ENCODE results near the gene ETS2. TPM values are rescaled to one million over a fixed set of nuclear protein-coding genes. Genes with fewer than 3 reads are reported as not detected.

The ETS2 gene
- total and polyA plus RNA-seq, 2 experiments from 2014 or later = 19.5 to 36.8 TPM

GRCh38 chr21:38788275-38788905 lies 17.3 kb upstream of the ETS2 start (continued):
- TF ChIP-seq CTCF (conservative IDR thresholded peaks at IDR 0.05; ENCODE audit: low read depth in 2 of 2) = no peak
- TF ChIP-seq, protein P1, sequence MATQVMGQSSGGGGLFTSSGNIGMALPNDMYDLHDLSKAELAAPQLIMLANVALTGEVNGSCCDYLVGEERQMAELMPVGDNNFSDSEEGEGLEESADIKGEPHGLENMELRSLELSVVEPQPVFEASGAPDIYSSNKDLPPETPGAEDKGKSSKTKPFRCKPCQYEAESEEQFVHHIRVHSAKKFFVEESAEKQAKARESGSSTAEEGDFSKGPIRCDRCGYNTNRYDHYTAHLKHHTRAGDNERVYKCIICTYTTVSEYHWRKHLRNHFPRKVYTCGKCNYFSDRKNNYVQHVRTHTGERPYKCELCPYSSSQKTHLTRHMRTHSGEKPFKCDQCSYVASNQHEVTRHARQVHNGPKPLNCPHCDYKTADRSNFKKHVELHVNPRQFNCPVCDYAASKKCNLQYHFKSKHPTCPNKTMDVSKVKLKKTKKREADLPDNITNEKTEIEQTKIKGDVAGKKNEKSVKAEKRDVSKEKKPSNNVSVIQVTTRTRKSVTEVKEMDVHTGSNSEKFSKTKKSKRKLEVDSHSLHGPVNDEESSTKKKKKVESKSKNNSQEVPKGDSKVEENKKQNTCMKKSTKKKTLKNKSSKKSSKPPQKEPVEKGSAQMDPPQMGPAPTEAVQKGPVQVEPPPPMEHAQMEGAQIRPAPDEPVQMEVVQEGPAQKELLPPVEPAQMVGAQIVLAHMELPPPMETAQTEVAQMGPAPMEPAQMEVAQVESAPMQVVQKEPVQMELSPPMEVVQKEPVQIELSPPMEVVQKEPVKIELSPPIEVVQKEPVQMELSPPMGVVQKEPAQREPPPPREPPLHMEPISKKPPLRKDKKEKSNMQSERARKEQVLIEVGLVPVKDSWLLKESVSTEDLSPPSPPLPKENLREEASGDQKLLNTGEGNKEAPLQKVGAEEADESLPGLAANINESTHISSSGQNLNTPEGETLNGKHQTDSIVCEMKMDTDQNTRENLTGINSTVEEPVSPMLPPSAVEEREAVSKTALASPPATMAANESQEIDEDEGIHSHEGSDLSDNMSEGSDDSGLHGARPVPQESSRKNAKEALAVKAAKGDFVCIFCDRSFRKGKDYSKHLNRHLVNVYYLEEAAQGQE (IDR thresholded peaks at IDR 0.05; ENCODE audit: unreplicated experiment) = no peak
- TF ChIP-seq POLR2AphosphoS5 (IDR thresholded peaks at IDR 0.05; ENCODE audit: low read depth) = no peak

DNA sequence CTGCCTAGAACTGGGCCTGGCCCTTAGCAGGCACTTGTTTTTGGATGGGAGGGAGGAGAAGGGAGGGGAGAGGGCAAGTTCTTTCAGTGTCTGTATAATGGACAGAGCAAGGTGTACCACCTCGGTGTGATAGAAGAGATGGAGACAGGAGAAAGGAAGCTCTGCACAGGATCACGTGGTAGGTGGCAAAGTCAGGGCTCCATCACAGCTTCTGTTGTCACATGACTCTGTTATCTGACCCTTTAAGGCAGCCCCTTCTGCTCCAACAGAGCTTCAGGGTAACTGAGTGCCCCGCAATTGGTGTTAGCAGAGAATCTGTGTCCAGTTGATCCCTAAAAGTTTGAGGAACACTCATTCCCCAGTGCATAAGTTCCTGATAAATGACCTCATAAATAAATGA lies 16.5 kb upstream of the ETS2 start:
- Mint-ChIP-seq H3K27me3 (ENCODE audit: insufficient read depth, low read depth, poor library complexity) (no peaks in the 10 kb centered on the region), H3K4me1 (peaks cover 24% of the 10 kb centered on the region), H3K4me3 (no peak overlapping the region), H3K27ac (no peak overlapping the region), H3K9me3 (no peaks in the 10 kb centered on the region), H3K36me3 (ENCODE audit: low read depth) (no peaks in the 10 kb centered on the region)
- no peak overlapping the region for H3K27ac ChIP-seq (ENCODE audit: low read depth)
- no peaks in the 10 kb centered on the region for H4K20me1 ChIP-seq (replicated peaks; ENCODE audit: insufficient read depth)
- H3F3A ChIP-seq (replicated peaks; ENCODE audit: low read depth) = no peaks in the 10 kb centered on the region
- no peaks in the 10 kb centered on the region for H3K79me2 ChIP-seq (replicated peaks; ENCODE audit: insufficient read depth)
- H3K27me3 ChIP-seq (ENCODE audit: insufficient read depth) = no peaks in the 10 kb centered on the region
- no peak overlapping the region for H3K4me2 ChIP-seq
- no peak for DNase-seq (ENCODE audit: low spot score)
- no peak for TF ChIP-seq EZH2phosphoT487 (IDR thresholded peaks at IDR 0.05; ENCODE audit: unreplicated experiment)
- no peak for TF ChIP-seq EZH2 (IDR thresholded peaks at IDR 0.05; ENCODE audit: low read depth, unreplicated experiment)
- TF ChIP-seq, protein P1 (IDR thresholded peaks at IDR 0.05; ENCODE audit: unreplicated experiment) = no peak
- no peak for TF ChIP-seq STAT1 (IDR thresholded peaks at IDR 0.05; ENCODE audit: unreplicated experiment)
- TF ChIP-seq CTCF (conservative IDR thresholded peaks at IDR 0.05; ENCODE audit: low read depth in 2 of 2) = no peak
- TF ChIP-seq ETS1 (IDR thresholded peaks at IDR 0.05) = no peak
- no peak for TF ChIP-seq NANOG (IDR thresholded peaks at IDR 0.05; ENCODE audit: borderline replicate concordance)
- TF ChIP-seq POLR2AphosphoS5 (IDR thresholded peaks at IDR 0.05; ENCODE audit: low read depth) = no peak
- no peak for TF ChIP-seq CREB1 (CRISPR knock-in tag; IDR thresholded peaks at IDR 0.05; ENCODE audit: low read depth)
- no peak for TF ChIP-seq JUNB (IDR thresholded peaks at IDR 0.05; ENCODE audit: unreplicated experiment)
- no peaks in the 10 kb centered on the region for H3K36me3 ChIP-seq (ENCODE audit: insufficient read depth)
- H2AFZ ChIP-seq = no peak overlapping the region
- peaks cover 20% of the 10 kb centered on the region for H3K4me1 ChIP-seq (ENCODE audit: insufficient read depth)
- H3K9me2 ChIP-seq (ENCODE audit: insufficient read depth) = peaks cover 7% of the 10 kb centered on the region; the same call in 1 of the 2 replicates
- no peak for ATAC-seq
- H3K4me3 ChIP-seq = no peak overlapping the region

Data from GM23338 (cell line).